Activated CD8-positive, alpha-beta T cell treated with anti-CD3 and anti-CD28 coated beads for 36 hours (primary cell): ENCODE data around the gene EVI2B. TPM values are rescaled to one million over a fixed set of nuclear protein-coding genes. Genes with fewer than 3 reads are reported as not detected.
"Not testable (repeated sequence)": the region's sequence is repeated elsewhere in the genome, so short reads cannot be mapped to it uniquely, and the experiment has no call there.

Source experiments
- ATAC-seq: fragments of 200-7000 bp; cut with Tn5 transposase; one replicate; pipeline ENCODE4 v1.10.0; 2021; ENCODE audit warnings: mild to moderate bottlenecking, moderate library complexity
- CTCF ChIA-PET: fragments of 350-600 bp; sonication (Branson Sonifier 250); formaldehyde crosslinking; loops from one replicate; lab custom pipeline; 2021; ENCODE audit warnings: antibody characterized with exemption; lab: Charles Lee
- POLR2A ChIA-PET: fragments of 350-600 bp; sonication (Branson Sonifier 250); formaldehyde crosslinking; loops from one replicate; lab custom pipeline; 2021; ENCODE audit warnings: antibody characterized with exemption; lab: Charles Lee
- DNase-seq: peaks from one replicate; pipeline ENCODE4 v3.0.0-alpha.2; 2020
- H3K27ac Mint-ChIP-seq: one replicate; pipeline ENCODE4 v1.8.0; 2021; ENCODE audit warnings: mild to moderate bottlenecking, mixed read lengths
- H3K27me3 Mint-ChIP-seq: one replicate; pipeline ENCODE4 v1.8.0; 2021; ENCODE audit warnings: mixed read lengths
- H3K36me3 Mint-ChIP-seq: one replicate; pipeline ENCODE4 v1.8.0; 2021; ENCODE audit warnings: low read depth, mixed read lengths
- H3K4me1 Mint-ChIP-seq: one replicate; pipeline ENCODE4 v1.8.0; 2021; ENCODE audit warnings: low read depth, mixed read lengths
- H3K4me3 Mint-ChIP-seq: one replicate; pipeline ENCODE4 v1.8.0; 2021; ENCODE audit warnings: mild to moderate bottlenecking, moderate library complexity, mixed read lengths
- H3K9me3 Mint-ChIP-seq: one replicate; pipeline ENCODE4 v1.8.0; 2021; ENCODE audit warnings: mixed read lengths
- intact Hi-C: fragments of 100-400 bp; cut with micrococcal nuclease; formaldehyde crosslinking; loops from one replicate; pipeline ENCODE4 v1.10.0; 2022
- total RNA-seq, 2 experiments: library from RNA; stranded (reverse); gene quantifications; one replicate each; pipeline ENCODE4 v1.2.3, GENCODE V29; 2021
- TF ChIP-seq, protein P1 (sequence below): fragments of 200-600 bp; IDR thresholded peaks from one replicate; pipeline ENCODE4 v1.8.0; 2022; ENCODE audit warnings: antibody characterized with exemption, mild to moderate bottlenecking

EVI2B gene
- total RNA-seq, 2 experiments from 2014 or later: 15.0 to 16.4 TPM

DNA sequence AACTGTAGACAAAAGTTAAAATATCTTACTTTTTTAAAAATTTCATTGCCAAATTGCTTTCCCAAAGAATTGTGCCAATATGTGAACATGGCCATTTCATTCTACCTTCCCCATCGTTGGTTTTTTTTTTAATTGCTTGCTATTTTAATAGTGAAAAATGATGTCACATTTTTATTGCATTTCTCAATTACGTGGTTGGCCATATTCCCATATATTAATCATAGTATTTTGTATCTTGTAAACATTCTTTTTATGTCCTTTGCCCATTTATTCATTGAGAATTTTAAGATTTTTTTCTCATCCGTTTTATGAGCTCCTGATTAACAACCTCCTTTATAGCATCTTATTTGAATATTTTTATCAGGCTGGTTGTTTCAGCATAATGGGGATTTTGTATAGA is 24.1 kb downstream of the EVI2B start:
- intact Hi-C loops: no loop called here

DNA sequence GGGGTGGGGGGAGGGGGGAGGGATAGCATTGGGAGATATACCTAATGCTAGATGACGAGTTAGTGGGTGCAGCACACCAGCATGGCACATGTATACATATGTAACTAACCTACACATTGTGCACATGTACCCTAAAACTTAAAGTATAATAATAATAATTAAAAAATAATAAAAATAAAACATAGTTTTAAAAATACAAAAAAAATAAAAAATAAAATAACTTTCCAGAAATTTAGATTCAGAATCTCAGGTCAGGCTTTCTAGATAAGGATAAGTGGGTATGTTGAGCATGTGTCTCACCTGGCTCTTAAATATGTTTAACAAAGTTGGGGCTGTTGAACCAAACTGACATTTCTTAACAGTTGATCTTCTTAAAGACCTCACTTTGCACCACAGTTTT is 25.9 kb downstream of the EVI2B start:
- H3K27me3 Mint-ChIP-seq, H3K9me3 Mint-ChIP-seq, H3K36me3 Mint-ChIP-seq, POLR2A ChIA-PET, intact Hi-C loops, CTCF ChIA-PET, ATAC-seq, H3K4me3 Mint-ChIP-seq, H3K27ac Mint-ChIP-seq, DNase-seq: not testable (repeated sequence)
- H3K4me1 Mint-ChIP-seq: peaks cover 20% of the 10 kb centered on the region

More for the DNA sequence above, 24.1 kb downstream of the EVI2B start:
- DNase-seq: no peak
- TF ChIP-seq, protein P1, sequence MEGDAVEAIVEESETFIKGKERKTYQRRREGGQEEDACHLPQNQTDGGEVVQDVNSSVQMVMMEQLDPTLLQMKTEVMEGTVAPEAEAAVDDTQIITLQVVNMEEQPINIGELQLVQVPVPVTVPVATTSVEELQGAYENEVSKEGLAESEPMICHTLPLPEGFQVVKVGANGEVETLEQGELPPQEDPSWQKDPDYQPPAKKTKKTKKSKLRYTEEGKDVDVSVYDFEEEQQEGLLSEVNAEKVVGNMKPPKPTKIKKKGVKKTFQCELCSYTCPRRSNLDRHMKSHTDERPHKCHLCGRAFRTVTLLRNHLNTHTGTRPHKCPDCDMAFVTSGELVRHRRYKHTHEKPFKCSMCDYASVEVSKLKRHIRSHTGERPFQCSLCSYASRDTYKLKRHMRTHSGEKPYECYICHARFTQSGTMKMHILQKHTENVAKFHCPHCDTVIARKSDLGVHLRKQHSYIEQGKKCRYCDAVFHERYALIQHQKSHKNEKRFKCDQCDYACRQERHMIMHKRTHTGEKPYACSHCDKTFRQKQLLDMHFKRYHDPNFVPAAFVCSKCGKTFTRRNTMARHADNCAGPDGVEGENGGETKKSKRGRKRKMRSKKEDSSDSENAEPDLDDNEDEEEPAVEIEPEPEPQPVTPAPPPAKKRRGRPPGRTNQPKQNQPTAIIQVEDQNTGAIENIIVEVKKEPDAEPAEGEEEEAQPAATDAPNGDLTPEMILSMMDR: no peak
- Mint-ChIP-seq H3K9me3 (no peaks in the 10 kb centered on the region), H3K4me1 (peaks cover 20% of the 10 kb centered on the region), H3K36me3 (peaks cover 11% of the 10 kb centered on the region), H3K27me3 (no peaks in the 10 kb centered on the region), H3K4me3 (no peak overlapping the region), H3K27ac (no peak overlapping the region)
- ChIA-PET CTCF (no interaction called here), POLR2A (interaction anchor here (0.6 kb wide), 1 partner anchor 249 kb away, joined by 3 read pairs; no protein-coding TSS in a partner anchor)
- ATAC-seq: no peak

DNA sequence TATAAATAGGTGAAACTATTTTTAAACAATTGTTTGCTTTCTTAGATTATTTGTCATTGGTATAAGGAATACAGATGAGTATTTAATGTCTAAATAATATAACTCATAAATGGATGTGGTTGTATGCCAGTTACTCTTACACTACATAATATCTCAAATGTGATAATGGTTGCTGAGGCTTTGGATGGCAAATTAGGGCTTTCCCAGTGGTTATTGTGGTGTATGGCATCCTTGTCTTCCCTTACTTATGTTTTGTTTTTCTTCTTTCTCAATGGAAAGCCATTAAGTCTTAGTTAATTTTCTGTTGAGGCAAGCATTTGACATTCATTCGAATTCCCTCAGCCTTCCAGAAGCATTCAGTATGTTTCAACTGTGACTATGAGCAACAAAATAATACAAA is 27.3 kb downstream of the EVI2B start:
- ChIA-PET CTCF (no interaction called here), POLR2A (interaction anchor here (0.7 kb wide), 1 partner anchor 448 kb away, joined by 3 read pairs; no protein-coding TSS in a partner anchor)
- no peak overlapping the region for H3K27ac Mint-ChIP-seq
- H3K4me1 Mint-ChIP-seq: peaks cover 20% of the 10 kb centered on the region
- peaks cover 8% of the 10 kb centered on the region for H3K36me3 Mint-ChIP-seq
- TF ChIP-seq, protein P1: no peak
- intact Hi-C loops: no loop called here
- ATAC-seq: no peak
- no peaks in the 10 kb centered on the region for H3K9me3 Mint-ChIP-seq
- DNase-seq: no peak
- no peaks in the 10 kb centered on the region for H3K27me3 Mint-ChIP-seq
- H3K4me3 Mint-ChIP-seq: no peak overlapping the region

DNA sequence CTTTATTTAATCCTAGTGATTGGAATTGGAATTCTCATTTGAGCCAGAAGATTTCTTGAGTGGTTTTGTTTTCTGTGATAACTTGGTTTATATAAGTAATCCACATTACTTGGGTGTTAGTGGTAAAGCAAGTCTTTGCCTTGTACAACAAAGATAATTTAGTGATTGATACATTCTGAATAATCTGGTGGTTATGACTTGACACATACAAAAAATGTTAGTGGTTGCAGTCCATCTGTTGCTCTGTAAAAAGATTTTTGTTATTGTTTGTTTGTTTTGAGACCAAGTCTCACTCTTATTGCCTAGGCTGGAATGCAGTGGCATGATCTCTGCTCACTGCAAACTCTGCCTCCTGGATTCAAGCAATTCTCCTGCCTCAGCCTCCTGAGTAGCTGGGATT is 30.0 kb downstream of the EVI2B start:
- Mint-ChIP-seq H3K27ac (no peak overlapping the region), H3K4me3 (no peak overlapping the region), H3K36me3 (peaks cover 9% of the 10 kb centered on the region), H3K9me3 (no peaks in the 10 kb centered on the region), H3K4me1 (peaks cover 9% of the 10 kb centered on the region), H3K27me3 (no peaks in the 10 kb centered on the region)
- TF ChIP-seq, protein P1: no peak
- POLR2A ChIA-PET: interaction anchor here (0.6 kb wide), 1 partner anchor 514 kb away, joined by 3 read pairs; no protein-coding TSS in a partner anchor
- intact Hi-C loops: no loop called here
- CTCF ChIA-PET: no interaction called here
- no peak for DNase-seq
- no peak for ATAC-seq

DNA sequence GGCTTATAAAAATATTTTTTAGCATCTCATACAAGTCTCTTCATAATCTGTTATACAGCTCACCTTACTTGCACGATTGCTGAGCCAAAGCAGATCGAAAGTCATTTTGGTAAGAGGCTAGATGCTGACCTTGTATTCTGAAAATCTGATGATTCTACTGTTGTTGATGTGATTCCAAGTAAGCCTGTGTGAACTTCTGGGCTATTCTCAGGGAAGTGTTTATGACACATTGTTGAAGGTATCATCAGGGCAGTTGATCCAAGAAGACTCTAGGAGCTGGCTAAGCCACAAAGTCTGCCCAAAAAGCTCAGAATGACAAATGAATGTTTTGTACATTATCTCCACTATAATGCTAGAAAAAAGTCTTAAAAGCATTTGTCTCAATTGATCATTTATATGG is 32.8 kb downstream of the EVI2B start:
- Mint-ChIP-seq H3K27ac (no peak overlapping the region), H3K27me3 (no peaks in the 10 kb centered on the region), H3K4me1 (no peaks in the 10 kb centered on the region), H3K4me3 (no peak overlapping the region), H3K36me3 (peaks cover 2% of the 10 kb centered on the region), H3K9me3 (no peaks in the 10 kb centered on the region)
- no peak for DNase-seq
- intact Hi-C loops: no loop called here
- no peak for ATAC-seq
- ChIA-PET CTCF (no interaction called here), POLR2A (no interaction called here)
- TF ChIP-seq, protein P1: no peak
